CD4-positive, alpha-beta T cell (primary cell): Measurements from ENCODE around the gene CEP20. TPM values are rescaled to one million over a fixed set of nuclear protein-coding genes. Genes with fewer than 3 reads are reported as not detected.

Experiments used
- ATAC-seq: fragments of 200-7000 bp; cut with Tn5 transposase; one replicate; pipeline ENCODE4 v1.10.0; 2022; ENCODE audit warnings: mild to moderate bottlenecking; ENCODE audit not compliant: poor library complexity
- CTCF ChIA-PET: fragments of 350-600 bp; sonication (Branson Sonifier 250); formaldehyde crosslinking; loops from one replicate; lab custom pipeline; 2021; ENCODE audit warnings: antibody characterized with exemption, inconsistent platforms; lab: Charles Lee
- POLR2A ChIA-PET: fragments of 350-600 bp; sonication (Branson Sonifier 250); formaldehyde crosslinking; loops from one replicate; lab custom pipeline; 2021; ENCODE audit warnings: antibody characterized with exemption, inconsistent platforms; lab: Charles Lee
- DNase-seq, 14 experiments: peaks; one replicate each; pipeline ENCODE4 v3.0.0-alpha.2; 2013 to 2020; ENCODE audit warnings: mixed read lengths in 2 of 14
- H3K27ac ChIP-seq, 2 donors: one replicate each; pipeline versions ENCODE4 v1.5.1 to v1.7.0; 2013; ENCODE audit warnings: low read length in 2 of 2, low read depth in 1 of 2, mild to moderate bottlenecking in 1 of 2
- H3K27me3 ChIP-seq, 2 experiments: 1 replicate in 1 of 2; 2 replicates in 1 of 2; pipeline versions ENCODE4 v1.6.1 to v1.7.0; 2013; ENCODE audit warnings: low read length in 2 of 2, control low read depth in 1 of 2, mild to moderate bottlenecking in 1 of 2, moderate library complexity in 1 of 2; ENCODE audit not compliant: insufficient read depth in 2 of 2, control insufficient read depth in 1 of 2
- H3K36me3 ChIP-seq: one replicate; pipeline ENCODE4 v1.6.1; 2013; ENCODE audit warnings: low read length, control low read depth; ENCODE audit not compliant: insufficient read depth
- H3K4me1 ChIP-seq: one replicate; pipeline ENCODE4 v1.6.1; 2013; ENCODE audit warnings: low read length, control low read depth; ENCODE audit not compliant: insufficient read depth
- H3K4me3 ChIP-seq: one replicate; pipeline ENCODE4 v1.5.1; 2013; ENCODE audit warnings: mild to moderate bottlenecking, low read length, moderate library complexity
- H3K9me3 ChIP-seq, 2 experiments: 1 replicate in 1 of 2; 2 replicates in 1 of 2; pipeline versions ENCODE4 v1.6.1 to v1.7.0; 2013; ENCODE audit warnings: low read length in 2 of 2, mild to moderate bottlenecking in 2 of 2, control low read depth in 1 of 2, moderate library complexity in 1 of 2; ENCODE audit not compliant: control insufficient read depth in 1 of 2, insufficient read depth in 1 of 2
- H3K27ac Mint-ChIP-seq: one replicate; pipeline ENCODE4 v1.8.0; 2020; ENCODE audit warnings: mixed read lengths
- H3K27me3 Mint-ChIP-seq: one replicate; pipeline ENCODE4 v1.8.0; 2021; ENCODE audit warnings: mixed read lengths
- H3K36me3 Mint-ChIP-seq: one replicate; pipeline ENCODE4 v1.8.0; 2021; ENCODE audit warnings: low read depth, mixed read lengths
- H3K4me1 Mint-ChIP-seq: one replicate; pipeline ENCODE4 v1.8.0; 2021; ENCODE audit warnings: low read depth, mixed read lengths
- H3K4me3 Mint-ChIP-seq: one replicate; pipeline ENCODE4 v1.8.0; 2020; ENCODE audit warnings: mild to moderate bottlenecking, mixed read lengths
- H3K9me3 Mint-ChIP-seq: one replicate; pipeline ENCODE4 v1.8.0; 2020; ENCODE audit warnings: mixed read lengths
- intact Hi-C, 2 experiments: fragments of 100-400 bp; cut with DNase I in 1 of 2; cut with micrococcal nuclease in 1 of 2; formaldehyde crosslinking; loops; one replicate each; pipeline versions ENCODE4 v1.15.1 to v1.9.0; 2023 to 2025; cut with DNase I, micrococcal nuclease
- total RNA-seq, 174 experiments: library from RNA in 2 of 174; stranded (reverse) in 2 of 174; gene quantifications; one replicate each; pipeline ENCODE4 v1.2.3 and lab custom pipeline; 2021 to 2026
- TF ChIP-seq, protein P1 (sequence below): fragments of 200-600 bp; IDR thresholded peaks from one replicate; pipeline ENCODE4 v1.8.0; 2022; ENCODE audit warnings: antibody characterized with exemption, mild to moderate bottlenecking

The CEP20 gene
- total RNA-seq, 2 experiments from 2014 or later: 14.4 to 15.5 TPM

DNA sequence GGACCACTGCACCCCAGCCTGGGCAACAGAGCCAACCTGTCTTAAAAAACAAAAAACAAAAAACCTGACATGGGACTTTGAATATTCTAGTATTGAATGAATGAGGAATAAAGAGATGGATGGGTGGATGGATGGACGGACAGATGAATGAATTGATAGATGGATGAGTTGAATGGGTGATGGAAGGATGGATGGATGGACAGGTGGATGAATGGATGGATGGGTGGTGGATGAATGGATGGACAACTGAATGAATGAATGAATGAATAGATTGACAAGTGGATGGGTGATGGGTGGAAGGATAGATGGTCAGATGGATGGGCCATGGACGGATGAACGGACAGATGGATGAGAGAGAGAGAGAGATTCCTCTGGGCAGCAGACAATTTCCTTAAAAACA is 22.8 kb upstream of the CEP20 start:
- ChIA-PET CTCF (no interaction called here), POLR2A (no interaction called here)
- peaks cover 0 to 6% of the 10 kb centered on the region in 2 experiments for H3K9me3 ChIP-seq
- TF ChIP-seq, protein P1, sequence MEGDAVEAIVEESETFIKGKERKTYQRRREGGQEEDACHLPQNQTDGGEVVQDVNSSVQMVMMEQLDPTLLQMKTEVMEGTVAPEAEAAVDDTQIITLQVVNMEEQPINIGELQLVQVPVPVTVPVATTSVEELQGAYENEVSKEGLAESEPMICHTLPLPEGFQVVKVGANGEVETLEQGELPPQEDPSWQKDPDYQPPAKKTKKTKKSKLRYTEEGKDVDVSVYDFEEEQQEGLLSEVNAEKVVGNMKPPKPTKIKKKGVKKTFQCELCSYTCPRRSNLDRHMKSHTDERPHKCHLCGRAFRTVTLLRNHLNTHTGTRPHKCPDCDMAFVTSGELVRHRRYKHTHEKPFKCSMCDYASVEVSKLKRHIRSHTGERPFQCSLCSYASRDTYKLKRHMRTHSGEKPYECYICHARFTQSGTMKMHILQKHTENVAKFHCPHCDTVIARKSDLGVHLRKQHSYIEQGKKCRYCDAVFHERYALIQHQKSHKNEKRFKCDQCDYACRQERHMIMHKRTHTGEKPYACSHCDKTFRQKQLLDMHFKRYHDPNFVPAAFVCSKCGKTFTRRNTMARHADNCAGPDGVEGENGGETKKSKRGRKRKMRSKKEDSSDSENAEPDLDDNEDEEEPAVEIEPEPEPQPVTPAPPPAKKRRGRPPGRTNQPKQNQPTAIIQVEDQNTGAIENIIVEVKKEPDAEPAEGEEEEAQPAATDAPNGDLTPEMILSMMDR: no peak
- peaks cover 8% of the 10 kb centered on the region for H3K4me1 ChIP-seq
- no peak for ATAC-seq
- H3K36me3 ChIP-seq: no peaks in the 10 kb centered on the region
- Mint-ChIP-seq H3K9me3 (peaks cover 2% of the 10 kb centered on the region), H3K4me3 (no peak overlapping the region), H3K36me3 (no peaks in the 10 kb centered on the region), H3K4me1 (peaks cover 17% of the 10 kb centered on the region), H3K27me3 (no peaks in the 10 kb centered on the region), H3K27ac (no peak overlapping the region)
- no peak for DNase-seq
- H3K27me3 ChIP-seq: no peaks in the 10 kb centered on the region
- no peak overlapping the region for H3K27ac ChIP-seq
- intact Hi-C loops: no loop called here
- H3K4me3 ChIP-seq: no peak overlapping the region

DNA sequence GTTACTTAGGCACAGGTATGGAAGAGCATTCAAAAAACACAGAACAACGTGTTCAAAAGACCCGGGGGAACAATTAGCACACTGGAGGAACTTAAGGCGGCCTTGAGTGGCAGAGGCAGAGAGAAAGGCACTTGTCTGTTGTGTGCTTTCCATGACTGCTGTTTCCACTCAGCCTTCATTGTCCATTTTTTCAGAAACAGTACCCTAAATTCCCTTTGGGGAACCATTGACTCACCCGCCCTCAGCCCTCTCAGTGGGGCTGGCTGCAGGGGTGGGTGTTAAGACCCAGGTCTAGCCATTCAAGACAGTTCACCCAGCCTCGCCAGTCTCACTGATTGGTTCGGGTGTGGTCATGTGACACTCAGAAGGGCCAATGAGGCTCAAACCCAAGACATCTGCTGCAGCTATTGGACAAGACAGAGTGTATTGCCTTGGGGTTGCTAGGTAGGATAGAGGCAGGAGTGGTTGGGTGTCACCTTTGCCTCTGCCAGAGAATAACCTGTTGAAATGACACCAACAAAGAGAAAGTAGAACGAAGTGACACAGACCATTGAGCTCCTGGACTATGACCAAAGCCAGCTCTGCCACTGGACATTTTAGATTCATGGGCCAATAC is 19.6 kb upstream of the CEP20 start:
- DNase-seq (peak in 4 of 14 experiments; percentile 2 to 54 (median 36)), ATAC-seq (peak; percentile 82)
- Mint-ChIP-seq H3K27me3 (no peaks in the 10 kb centered on the region), H3K9me3 (peaks cover 2% of the 10 kb centered on the region), H3K4me3 (no peak overlapping the region), H3K4me1 (peaks cover 13% of the 10 kb centered on the region), H3K36me3 (no peaks in the 10 kb centered on the region), H3K27ac (no peak overlapping the region)
- H3K27me3 ChIP-seq: no peaks in the 10 kb centered on the region
- TF ChIP-seq, protein P1: no peak
- intact Hi-C loops: no loop called here
- peaks cover 6% of the 10 kb centered on the region for H3K4me1 ChIP-seq
- H3K36me3 ChIP-seq: no peaks in the 10 kb centered on the region
- H3K27ac ChIP-seq: no peak overlapping the region
- no peak overlapping the region for H3K4me3 ChIP-seq
- ChIA-PET CTCF (no interaction called here), POLR2A (no interaction called here)
- peaks cover 0 to 8% of the 10 kb centered on the region in 2 experiments for H3K9me3 ChIP-seq

DNA sequence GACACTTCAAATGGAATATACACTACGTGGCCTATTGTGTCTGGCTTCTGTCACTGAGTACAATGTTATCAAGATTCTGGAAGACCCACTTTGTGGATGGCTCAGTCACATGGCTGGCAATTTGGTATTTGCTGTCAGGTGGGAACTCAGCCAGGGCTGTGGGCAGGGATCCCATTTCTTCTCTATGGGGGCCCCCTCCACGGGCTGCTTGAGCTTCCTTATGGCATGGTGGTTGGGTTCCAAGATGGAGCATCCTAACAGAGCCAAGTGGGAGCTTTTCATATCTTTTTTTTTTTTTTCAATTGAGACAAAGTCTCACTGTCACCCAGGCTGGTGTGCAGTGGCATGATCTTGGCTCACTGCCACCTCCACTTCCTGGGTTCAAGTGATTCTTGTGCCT is 18.0 kb upstream of the CEP20 start:
- ChIA-PET POLR2A (no interaction called here), CTCF (no interaction called here)
- H3K27ac ChIP-seq: no peak overlapping the region
- peaks cover 0 to 8% of the 10 kb centered on the region in 2 experiments for H3K9me3 ChIP-seq
- no peak overlapping the region for H3K27ac Mint-ChIP-seq
- no peak overlapping the region for H3K4me3 Mint-ChIP-seq
- no peaks in the 10 kb centered on the region for H3K36me3 Mint-ChIP-seq
- H3K27me3 ChIP-seq: no peaks in the 10 kb centered on the region
- ATAC-seq: no peak
- no peak overlapping the region for H3K4me3 ChIP-seq
- no peaks in the 10 kb centered on the region for H3K36me3 ChIP-seq
- intact Hi-C loops: no loop called here
- no peaks in the 10 kb centered on the region for H3K4me1 ChIP-seq
- H3K9me3 Mint-ChIP-seq: peaks cover 2% of the 10 kb centered on the region
- TF ChIP-seq, protein P1: no peak
- DNase-seq: no peak
- no peaks in the 10 kb centered on the region for H3K27me3 Mint-ChIP-seq
- peaks cover 4% of the 10 kb centered on the region for H3K4me1 Mint-ChIP-seq
